Hepatocyte (in vitro differentiated cells): ENCODE results near the gene ATP1A1.

Experiments used
- CTCF ChIP-seq: fragments of 200-600 bp; sonication (generic); IDR thresholded peaks from 2 replicates; pipeline ENCODE4 v1.5.1; 2016; ENCODE audit warnings: antibody characterized with exemption, mild to moderate bottlenecking; ENCODE audit not compliant: poor library complexity
- EZH2 ChIP-seq: fragments of 200-600 bp; sonication (generic); IDR thresholded peaks from 2 replicates; pipeline ENCODE4 v1.6.1; 2016; ENCODE audit warnings: antibody characterized with exemption, mild to moderate bottlenecking, borderline replicate concordance
- EZH2phosphoT487 ChIP-seq: fragments of 200-600 bp; sonication (generic); IDR thresholded peaks from one replicate; pipeline ENCODE4 v1.6.1; 2018; ENCODE audit warnings: antibody characterized with exemption, mild to moderate bottlenecking, low read depth, moderate library complexity; ENCODE audit not compliant: unreplicated experiment, severe bottlenecking

- TF ChIP-seq CTCF (no peak), EZH2phosphoT487 (no peak), EZH2 (no peak)
Measured at GRCh38 chr1:116337398-116337797, 35.6 kb upstream of the ATP1A1 start.
